ENCODE measurements around the gene PELI2.
A peak's percentile ranks its signal among the peaks of the same experiment; 100 is the strongest.

PELI2 gene

DNA sequence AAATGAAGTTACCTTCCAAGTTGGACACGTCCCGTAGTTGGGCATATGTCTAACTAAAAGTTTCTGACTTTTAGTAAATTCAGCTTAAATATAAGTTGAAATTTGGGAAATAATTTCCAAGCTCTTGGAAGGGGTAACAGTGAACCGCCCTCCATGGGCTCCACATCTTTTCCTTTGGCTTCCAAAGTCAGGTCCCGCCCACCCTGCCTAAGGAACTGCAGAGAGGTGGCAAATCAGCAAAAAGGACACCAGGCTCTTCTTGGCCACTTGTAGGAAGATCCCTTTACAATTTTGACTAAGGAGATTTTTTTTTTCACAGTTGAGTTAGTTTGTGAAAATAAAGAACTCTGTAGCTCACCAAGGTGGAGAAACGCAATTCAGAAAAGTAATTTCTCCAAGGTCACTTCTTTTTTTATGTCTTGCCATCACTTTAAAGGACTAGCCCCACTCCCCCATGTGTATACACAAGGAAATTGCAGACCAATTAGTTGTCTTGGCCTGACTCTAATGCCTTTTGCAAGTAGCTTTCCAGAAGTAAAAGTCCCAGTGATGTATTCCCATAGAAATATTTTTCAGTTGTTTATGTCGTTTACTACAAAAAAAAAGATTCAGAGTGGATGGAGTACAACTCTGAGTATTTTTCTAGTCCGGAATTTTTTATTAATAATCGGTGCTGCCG, 181.2 kb downstream of the PELI2 start:
- DNase-seq (ENCODE audit: low read depth) = no peak

DNA sequence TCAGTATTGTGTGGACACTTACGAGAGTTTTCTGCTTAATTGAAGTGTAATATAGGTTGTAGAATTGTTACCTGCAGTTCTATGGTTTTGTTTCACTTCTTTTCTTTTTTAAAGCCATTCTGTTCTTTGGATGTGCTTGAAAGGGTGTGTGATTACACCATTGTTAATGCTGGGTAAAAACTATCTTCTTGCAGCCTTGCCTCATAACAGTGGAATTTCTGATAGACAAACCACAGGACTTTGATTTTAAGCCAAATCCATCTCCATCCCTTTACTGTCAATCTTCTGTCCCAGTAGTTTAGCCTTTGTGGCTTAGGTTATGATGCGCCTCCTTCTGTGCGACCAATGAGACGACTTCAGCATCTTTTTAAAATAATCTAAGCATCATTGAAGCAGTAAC, 182.3 kb downstream of the PELI2 start:
- no peak for DNase-seq (ENCODE audit: low read depth)

DNA sequence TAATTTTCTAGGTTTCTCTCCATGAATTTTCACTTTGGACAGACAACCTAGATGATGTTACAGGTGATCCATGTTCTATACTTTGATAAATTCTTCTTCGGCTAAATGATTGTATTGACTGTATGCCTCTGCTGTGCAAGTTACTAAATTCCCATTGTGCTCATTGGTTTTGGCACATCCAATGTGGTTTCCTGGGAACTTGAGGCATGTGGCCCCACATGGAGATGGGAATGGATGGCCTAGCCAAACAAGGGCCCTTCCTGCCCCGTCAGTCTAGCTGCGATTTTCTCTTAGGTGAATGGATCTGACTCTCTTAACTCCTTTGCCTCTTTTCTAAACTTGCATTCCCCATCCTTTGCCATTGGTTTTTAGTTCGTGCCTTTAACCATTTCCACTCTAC, 186.2 kb downstream of the PELI2 start:
- DNase-seq (ENCODE audit: low read depth) = no peak

DNA sequence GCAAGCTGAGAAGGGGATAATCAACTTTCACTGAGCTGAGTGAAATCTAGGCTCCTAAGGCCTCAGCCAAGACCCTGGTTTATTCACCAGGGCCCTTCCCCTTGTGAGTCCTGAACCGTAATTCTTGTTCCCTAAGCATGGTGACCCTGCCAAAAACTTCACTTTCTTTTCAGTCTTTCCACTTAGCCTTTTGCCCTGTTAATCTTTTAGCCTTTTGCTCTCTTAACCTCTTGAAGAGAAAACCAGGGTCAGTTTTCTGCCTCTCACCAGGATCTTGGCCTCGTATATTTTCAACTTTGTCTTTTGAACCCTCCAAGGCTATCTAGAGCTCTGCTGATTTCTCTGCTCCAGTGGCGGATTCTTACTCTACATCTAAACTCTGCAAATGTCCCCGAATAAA, 191.0 kb downstream of the PELI2 start:
- no peak for DNase-seq (ENCODE audit: low read depth)

DNA sequence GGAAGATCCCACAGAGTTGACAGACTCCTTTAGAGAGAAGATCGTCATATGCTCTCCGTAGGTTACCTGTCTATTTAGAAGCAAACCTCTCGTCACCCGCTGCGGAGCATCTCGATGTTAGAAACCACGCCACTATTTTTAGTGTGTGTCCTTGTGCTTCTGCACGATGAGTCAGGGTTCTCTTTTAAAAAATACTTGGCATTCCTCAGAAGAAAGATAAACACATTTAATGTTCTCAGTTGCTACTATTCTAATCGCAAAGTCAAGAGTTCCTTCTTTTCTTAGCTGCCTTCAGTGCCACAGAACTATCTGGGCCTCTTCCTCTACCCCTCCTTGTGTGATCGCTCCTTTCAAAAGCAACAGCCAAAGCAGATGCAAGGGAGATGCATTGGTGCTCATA, 192.4 kb downstream of the PELI2 start:
- no peak for DNase-seq (ENCODE audit: low read depth)

DNA sequence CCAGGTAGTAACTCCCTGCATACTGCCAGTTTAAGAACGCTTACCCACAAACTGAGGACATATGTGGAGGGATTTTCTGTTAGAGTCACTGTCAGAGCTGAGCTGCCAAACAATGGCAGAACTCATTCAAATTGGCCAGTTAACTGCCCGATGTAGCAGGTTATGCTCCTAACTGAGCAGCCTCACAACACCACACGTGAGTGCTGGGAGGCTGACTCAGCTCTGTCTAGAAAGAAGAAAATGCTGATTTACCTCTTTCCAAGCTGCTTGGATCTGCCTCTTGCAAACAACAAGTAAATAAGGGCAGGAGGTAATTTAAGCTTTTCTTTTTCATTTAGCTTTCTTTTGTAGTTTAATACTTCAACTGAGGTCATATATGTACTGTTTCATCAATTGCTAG, 195.6 kb downstream of the PELI2 start:
- DNase-seq (ENCODE audit: low read depth) = no peak

DNA sequence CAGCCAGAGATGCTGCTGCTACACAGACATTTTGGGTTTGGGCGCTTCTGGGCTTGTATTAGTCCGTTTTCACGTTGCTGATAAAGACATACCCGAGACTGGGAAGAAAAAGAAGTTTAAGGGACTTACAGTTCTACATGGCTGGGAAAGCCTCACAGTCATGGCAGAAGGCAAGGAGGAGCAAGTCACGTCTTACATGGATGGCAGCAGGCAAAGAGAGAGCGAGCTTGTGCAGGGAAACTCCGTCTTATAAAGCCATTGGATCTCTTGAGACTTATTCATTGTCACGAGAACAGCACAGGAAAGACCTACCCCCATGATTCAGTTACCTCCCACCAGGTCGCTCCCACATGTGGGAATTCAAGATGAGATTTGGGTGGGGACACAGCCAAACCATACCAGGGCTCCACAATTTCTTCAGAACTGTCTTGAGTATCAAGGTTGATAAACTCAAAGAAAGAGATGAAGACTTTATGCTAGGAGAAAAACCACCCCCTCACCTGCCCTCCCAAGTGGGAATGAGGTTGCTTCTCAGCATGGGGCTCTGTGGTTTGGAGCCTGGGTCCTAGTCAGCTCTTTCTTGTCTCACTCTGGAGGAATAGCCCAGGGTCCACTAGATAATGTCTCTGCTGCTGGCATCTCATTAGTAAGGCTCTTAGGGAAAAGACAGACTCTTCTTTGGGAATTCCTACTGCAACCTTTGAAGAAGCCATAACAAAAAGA, 200.3 kb downstream of the PELI2 start:
- no peak for DNase-seq (ENCODE audit: low read depth)

DNA sequence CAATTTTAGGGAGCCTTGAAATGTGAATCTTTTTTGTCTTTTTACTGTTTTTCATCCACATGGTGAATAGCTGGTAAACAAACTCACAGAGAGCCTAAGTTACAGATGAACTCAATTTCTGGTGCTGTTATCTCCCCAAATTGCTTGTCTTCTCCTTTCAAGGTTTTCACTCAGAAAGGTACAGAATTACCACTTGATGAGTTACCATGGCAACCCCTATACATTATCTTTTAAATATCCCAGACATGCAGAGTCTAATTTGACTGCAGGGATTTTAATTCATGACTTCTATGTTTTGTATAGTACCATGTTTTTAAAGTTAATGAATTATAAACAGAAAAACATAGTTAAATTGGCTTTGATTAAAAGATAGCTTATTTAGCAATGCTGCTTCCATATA, 203.7 kb downstream of the PELI2 start:
- DNase-seq (ENCODE audit: low read depth) = no peak

DNA sequence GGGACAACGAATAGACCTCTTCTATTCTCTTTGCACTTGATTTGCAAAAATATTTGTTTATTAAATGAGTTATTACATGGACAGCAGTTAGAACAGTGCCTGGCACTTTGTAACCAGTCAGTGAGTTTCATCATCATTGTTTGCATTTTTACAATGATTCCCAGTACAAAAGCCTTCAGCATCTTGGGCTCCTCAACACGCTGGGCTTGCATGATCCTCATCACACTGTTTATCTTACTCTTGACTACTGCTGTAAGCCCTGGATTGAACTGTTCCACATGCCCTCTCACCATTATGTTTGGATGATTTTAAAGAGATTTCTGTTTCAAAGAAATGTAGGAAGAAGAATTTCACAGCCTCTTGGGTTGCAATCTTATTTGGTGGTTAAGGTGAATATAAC, 204.3 kb downstream of the PELI2 start:
- DNase-seq (ENCODE audit: low read depth) = no peak

DNA sequence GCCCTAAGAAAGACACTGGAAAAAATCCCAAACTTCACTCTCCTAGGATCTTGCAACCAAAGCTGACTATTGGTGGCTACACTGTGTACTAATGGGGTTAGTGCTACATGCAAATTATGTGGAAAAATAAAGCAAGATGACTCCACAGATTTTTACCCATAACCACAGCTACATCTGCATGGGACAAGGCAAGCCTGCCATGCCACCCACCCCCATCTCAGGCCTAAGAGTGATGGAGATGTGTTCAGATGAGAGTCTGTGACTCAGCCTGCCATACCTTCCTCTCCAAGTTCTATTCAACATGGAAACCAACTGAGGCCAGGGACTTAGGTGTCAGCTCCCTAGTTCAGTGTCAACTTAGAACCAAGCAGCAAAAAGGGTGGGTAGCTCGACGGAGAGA, 206.2 kb downstream of the PELI2 start:
- DNase-seq (ENCODE audit: low read depth) = no peak

DNA sequence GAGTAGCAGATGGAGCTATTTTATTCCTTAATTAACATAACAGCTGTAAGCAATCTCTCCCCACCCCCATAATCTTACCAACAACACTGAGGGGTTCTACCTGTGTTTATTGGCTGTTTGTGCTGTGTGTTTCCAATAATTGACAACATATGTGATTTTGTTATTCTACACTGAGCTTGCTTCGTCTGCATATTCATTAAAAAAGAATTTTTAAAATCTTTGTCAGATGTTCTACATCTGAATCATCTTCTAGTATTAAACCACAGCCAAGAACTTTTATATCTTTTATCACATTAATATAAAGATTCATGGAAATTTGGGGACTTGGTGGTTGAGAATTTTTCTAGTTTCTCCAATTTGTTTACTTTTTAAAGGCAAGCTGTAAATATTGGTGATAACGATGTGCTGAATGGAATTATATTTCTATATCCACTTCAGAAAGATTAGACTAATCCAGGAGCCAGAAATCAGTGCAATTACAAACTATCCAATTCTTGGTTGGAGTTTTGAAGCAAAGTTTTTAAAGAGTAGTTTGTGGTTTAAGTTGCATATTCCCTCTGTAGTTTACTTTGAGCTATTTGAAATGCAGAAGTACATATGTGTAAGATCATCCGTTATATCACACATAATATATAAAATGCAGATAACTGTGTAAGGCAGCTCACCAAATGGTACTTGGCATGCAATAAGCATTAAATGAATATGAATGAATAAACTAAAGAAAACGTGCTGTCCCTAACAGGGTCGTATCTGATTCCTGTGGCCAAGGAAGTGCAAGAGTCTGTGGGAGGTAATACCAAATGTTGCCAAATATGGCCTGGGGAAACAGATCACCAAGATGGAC, 206.9 kb downstream of the PELI2 start:
- DNase-seq (ENCODE audit: low read depth) = no peak

DNA sequence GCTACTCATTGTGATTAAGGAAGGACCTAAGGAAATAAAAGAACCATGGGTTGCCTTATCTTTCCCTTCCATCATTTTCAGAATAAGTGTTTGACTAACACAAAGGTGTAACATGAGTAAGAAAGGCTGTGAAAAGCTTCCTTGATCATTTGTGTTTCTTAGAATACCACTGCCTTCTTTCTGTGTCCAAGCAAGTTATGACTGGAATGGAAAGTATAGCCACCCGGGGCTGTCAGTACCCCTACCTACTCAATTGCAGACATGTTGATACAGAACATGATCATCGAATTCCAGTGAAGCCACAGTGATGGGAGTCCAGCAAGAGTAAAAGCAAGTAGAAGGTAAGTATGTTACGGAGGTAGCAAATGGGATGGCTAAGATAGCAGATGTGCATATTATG, 209.8 kb downstream of the PELI2 start:
- no peak for DNase-seq (ENCODE audit: low read depth)

DNA sequence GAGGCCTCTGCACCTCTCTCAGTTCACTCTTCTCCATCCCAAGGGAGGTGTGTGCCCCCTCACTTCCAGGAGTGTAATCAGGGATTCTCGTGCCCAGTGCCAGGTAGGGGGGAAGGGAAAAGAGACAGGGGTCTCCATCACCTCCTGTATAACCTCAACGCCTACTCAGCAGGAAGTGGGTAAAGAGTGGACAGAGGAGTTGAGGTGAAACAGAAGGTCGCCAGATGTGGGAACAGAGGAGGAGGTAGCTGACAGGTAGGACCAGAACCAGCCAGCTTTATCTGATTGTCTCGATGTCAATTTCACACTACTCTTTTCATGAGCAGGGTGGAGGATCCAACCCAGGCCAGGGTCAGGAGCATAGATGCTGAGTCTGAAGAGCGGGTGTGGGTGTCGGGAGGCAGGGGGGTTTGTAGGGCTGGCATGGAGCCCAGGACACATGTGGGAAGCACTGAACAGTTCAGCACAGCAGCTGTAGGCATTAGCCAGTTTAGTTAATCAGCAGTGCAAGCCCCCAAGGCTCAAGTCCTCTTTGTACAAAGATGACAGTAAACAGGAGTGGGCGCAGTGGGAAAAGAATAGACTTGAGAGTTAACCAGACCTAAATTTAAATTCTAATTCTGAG, 213.5 kb downstream of the PELI2 start:
- no peak for DNase-seq (ENCODE audit: low read depth)

DNA sequence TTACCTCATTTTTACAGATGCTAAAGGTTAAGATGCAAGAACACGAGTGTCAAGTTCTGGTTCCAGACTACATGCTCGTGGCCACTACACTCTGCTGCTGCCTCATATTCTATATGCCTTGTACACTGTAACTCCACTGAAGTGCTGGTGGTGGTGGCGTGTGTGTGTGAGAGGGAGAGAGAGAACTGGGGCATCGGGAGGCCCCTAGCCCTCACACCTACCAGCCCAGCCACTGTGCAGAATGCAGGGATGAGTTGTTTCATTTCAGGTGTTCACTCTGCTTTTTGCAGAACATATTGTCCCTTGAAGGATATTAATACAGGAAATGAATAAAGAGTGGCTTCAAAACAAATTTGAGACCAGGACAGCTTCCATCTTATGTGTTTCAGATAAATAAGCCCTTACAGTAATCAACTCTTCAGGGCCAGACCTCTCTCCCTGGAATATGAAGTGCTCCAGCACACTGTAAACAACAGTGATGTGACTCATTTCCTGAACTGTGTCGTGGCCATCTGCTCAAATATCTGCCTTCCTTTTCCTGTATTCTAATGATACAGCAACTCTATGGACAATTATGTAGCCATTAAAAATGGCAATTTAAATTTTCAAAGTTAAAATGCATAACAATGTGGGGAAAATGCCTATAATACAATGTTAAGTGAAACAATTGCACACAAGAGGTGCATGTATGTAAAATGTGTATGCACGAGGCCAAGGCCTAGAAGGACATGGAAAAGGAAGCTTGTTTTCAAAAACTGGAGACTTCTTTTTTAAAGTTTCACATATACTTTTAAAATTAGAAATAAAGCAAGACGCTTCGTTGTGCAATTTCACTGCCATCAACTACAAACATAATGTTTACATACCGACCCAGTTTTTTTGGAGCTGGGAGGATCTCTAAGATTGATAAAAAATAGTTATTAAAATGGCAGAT, 215.4 kb downstream of the PELI2 start:
- no peak for DNase-seq (ENCODE audit: low read depth)

DNA sequence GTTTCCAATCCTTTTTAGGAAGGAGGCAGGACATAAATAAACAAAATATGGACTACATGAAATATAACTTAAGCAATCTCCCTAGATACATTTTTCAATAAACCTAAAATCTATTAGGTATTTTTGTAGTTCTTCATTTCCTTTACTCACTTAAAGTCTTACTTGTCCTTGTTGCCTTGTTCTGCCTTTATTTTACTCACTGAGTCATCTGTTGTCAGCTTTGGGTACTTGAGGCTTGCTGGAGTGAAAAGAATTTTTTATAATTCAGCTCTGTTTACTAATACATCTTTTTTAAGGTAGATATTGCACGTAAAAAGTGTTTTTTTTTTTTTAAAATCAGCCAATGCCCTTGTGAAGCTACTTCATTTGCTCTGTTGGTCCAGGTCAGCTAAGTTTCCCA, 216.2 kb downstream of the PELI2 start:
- no peak for DNase-seq (ENCODE audit: low read depth)

DNA sequence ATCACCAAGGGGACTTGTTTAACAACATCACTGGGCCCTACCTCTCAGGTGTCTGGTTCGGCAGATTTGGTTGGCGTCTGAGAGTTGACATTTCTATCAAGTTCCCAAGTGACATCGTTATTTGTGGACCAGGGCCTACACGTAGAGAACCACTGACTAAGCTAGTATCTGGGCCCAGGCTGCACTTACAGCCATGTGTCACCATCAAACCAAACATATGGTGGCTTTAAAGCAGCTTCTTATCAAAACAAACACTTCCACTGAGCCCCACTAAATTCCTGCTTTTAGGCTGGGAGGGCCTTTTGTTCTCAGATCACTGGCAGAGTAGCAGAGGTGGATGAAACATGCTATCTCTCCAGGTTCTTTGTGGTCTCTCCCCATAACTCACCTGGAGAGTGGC, 220.5 kb downstream of the PELI2 start:
- DNase-seq (ENCODE audit: low read depth) = no peak

DNA sequence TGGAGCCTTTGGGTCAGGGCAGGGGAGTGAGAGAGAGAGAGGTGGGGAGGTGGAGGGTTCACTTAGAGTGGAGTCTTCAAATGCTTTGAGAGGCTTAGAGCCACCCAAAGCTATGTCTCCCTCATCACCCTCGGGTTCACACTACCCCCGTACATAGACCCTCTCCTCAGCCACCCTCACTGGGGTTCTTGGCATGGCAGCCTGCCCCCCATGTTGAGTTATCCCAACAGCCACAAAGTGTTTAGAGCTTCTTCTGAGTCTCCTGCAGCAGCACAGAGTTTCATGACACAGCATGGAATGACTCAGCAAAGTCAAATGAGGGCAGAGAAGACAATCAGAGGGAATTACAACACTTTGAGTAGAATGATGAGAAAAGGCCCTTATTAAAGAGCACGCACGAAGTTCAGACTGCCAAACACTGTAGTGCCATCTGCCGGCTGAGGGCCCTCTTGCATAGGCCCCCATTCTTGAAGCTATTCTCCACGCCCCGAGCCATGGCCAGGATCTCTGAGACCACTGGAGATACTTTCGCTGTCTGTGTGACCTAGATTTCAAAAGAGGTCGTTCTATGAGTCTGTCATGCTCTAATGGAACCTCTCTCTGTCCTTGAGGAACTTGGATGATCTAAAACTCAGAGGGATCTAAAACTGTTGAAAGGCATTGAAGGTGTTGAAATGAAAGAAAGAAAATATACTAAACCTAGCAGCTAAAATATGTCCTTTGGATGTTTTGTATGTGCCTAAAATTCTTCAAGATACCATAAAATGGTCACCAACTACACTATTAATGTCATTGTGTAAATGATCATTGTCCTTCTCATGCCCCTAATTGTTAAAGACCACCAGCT, 221.9 kb downstream of the PELI2 start:
- peak; percentile 10 for DNase-seq (ENCODE audit: low read depth)

DNA sequence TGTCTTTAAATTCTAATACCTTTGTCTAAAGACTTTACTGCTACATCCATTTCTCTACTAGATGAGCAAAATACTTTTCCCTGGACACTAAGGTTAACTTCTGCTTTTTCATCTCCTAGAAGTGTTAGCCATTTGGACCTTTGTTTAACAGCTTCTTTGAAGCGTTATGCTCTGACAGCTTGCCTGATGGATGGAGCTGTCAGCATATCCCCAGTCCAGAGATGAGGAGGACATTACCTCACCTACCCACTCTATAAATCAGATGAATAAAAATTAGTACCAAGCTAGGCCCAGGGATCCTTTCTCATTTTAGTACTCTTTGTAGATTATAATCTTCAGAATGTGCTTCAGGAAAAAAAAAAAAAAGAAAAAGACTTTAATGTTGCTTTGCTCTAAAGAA, 222.7 kb downstream of the PELI2 start:
- DNase-seq (ENCODE audit: low read depth) = no peak

DNA sequence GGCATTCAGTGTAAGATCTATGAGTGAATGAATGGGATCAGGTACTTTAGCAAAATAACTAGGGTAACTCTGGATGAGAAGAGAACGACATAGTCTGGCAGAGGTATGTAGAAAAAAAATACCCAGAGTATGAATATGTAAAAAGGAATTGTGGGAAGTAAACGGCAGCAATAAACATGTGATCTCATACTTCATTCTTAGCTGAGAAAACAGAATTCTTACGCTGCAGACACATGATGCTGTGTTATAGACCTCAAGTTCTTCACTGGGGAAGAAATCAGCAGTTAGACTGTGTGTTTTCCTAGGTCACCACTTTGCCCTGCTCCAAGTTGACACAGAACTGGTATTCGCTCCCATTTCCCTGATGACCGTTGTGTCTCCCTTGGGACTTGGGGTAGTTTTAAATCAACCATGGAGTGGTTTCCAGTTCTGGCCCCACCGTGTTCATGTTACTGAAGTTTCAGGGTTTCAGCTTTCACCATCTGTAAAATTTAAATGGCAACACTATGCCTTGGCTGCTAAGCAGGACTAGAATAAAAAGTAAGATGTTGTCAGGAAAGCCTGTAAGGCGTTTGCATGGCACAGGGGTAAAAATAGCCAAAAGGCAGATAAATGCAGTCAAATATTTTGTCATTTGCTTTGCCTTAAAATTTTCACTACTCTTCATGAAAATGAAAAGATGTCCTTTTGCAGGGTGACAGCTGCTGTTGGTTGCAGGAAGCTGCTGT, 223.7 kb downstream of the PELI2 start:
- no peak for DNase-seq (ENCODE audit: low read depth)

DNA sequence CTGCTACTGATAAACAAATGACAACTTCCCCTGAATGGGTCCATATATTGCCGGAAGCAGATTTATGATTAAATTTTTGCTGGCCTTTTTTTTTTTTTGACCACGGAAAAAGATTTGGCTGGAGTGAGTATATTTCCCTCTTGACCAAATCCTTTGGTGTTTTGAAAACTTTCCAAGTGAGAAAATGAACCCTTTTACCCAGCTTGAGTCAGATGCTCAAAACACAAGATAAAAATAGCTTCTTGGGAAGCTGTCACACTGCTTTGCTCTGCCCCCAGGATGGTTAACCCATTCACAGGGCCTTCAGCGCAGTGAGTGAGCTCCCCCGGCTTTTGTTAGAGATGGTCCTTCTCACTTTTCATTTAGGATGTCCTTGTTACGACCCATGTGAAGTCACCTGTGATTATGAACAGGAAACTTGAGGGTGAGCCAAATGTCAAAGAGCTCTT, 224.3 kb downstream of the PELI2 start:
- DNase-seq (ENCODE audit: low read depth) = no peak

Data from stimulated activated CD8-positive, alpha-beta memory T cell treated with anti-CD3 and anti-CD28 coated beads, Interleukin-15, amount 100 ng/mL, for 1 hour (primary cell).